ENCODE results near the gene RAB3D. TPM values are rescaled to one million over a fixed set of nuclear protein-coding genes. Genes with fewer than 3 reads are reported as not detected.
"Not testable (repeated sequence)": the region's sequence is repeated elsewhere in the genome, so short reads cannot be mapped to it uniquely, and the experiment has no call there.

The RAB3D gene
- total RNA-seq, 2 donors from 2014 or later, result 33.9 to 81.2 TPM

DNA sequence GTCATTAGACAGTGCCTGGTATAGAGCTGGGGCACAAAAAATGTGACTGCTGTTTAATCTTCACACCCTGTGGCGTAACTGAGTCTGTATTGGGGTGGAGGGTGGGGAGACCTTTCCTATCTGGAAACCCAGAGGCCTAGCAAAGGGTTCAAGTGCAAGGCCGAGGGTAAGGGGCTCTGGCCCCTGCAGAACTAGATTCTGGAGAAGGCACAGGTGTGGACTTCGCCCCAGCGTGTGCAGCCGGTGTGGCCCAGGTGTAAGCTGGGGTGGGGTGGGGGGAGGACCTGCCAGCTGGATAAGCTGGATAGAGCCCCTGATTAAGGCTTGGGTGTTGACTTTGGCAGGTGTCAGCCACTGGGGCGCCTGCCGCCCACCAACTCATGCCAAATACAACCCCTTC is 1.3 kb downstream of the RAB3D start:
- Histone ChIP-seq H3K9me3 (no peaks in the 10 kb centered on the region), H3K36me3 (peaks cover 0 to 17% of the 10 kb centered on the region in 2 donors), H3K4me3 (peak overlapping the region; percentile 75 to 83), H3K27me3 (replicated peaks; ENCODE audit: insufficient read depth) (no peaks in the 10 kb centered on the region), H3K27ac (peak overlapping the region; percentile 87 to 90), H3K4me1 (replicated peaks) (peaks cover 3% of the 10 kb centered on the region)
- intact Hi-C loops (cut with DNase I), result loop anchor here (5.0 kb wide), 1 partner anchor 39 kb away; no protein-coding TSS in a partner anchor
- DNase-seq (ENCODE audit: low spot score), result no peak
- TF ChIP-seq POLR2A (IDR thresholded peaks at IDR 0.05), result no peak
- TF ChIP-seq, protein P1, sequence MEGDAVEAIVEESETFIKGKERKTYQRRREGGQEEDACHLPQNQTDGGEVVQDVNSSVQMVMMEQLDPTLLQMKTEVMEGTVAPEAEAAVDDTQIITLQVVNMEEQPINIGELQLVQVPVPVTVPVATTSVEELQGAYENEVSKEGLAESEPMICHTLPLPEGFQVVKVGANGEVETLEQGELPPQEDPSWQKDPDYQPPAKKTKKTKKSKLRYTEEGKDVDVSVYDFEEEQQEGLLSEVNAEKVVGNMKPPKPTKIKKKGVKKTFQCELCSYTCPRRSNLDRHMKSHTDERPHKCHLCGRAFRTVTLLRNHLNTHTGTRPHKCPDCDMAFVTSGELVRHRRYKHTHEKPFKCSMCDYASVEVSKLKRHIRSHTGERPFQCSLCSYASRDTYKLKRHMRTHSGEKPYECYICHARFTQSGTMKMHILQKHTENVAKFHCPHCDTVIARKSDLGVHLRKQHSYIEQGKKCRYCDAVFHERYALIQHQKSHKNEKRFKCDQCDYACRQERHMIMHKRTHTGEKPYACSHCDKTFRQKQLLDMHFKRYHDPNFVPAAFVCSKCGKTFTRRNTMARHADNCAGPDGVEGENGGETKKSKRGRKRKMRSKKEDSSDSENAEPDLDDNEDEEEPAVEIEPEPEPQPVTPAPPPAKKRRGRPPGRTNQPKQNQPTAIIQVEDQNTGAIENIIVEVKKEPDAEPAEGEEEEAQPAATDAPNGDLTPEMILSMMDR (IDR thresholded peaks at IDR 0.05), result no peak
- no peak for TF ChIP-seq POLR2AphosphoS5 (IDR thresholded peaks at IDR 0.05)
- 62% methylated on average over 7 of the region's 7 CpGs for WGBS

DNA sequence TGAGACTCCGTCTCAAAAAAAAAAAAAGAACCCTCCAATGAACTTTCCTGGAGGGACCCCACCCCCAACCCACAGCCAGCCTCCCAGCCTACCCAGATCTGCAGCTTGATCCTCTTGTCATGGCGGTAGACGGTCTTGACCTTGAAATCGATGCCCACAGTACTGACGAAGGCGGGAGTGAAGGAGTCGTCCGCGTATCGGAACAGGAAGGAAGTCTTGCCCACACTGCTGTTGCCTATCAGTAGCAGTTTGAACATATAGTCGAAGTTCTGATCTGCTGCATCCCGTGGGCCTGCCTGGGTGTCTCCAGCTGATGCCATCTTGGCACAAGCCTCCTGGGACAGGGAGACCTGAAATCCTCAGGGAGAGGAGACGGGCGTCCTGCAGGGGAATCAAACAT is 2.4 kb downstream of the RAB3D start:
- no peak for DNase-seq (ENCODE audit: low spot score)
- intact Hi-C loops (cut with DNase I), result loop anchor here (5.0 kb wide), 1 partner anchor 40 kb away; no protein-coding TSS in a partner anchor

DNA sequence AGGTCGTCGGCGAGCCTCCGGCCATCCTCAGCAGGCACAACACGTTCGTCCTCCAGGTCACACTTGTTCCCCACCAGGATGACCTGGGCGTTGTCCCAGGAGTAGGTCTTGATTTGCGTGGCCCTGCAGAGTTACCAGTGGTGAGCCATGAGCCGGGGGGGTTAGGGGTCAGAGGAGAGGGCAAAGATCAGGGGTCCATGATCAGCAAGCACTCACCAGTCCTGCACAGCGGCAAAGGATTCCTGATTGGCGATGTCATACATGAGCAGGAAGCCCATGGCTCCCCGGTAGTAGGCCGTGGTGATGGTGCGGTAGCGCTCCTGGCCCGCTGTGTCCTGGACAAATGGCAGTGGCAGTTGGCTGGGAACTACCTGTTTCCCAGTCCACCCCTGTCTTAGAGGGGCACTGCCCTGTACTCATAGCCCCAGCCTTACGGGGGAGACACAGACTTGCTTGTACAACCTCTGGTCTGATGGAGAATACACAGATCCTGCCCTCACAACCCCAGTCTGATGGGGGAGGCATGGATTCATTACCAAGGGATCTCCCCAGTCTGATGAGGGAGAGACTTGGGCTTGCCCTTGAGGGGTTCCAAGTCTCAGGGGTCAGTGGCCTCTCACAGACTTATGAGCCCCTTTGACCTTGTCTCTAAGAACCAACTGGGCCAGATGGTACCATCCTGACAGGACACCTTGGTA is 3.9 kb downstream of the RAB3D start:
- Histone ChIP-seq H3K9me3 (no peaks in the 10 kb centered on the region), H3K4me3 (no peak overlapping the region), H3K4me1 (replicated peaks) (peaks cover 3% of the 10 kb centered on the region), H3K36me3 (peaks cover 0 to 26% of the 10 kb centered on the region in 2 donors), H3K27ac (no peak overlapping the region), H3K27me3 (replicated peaks; ENCODE audit: insufficient read depth) (no peaks in the 10 kb centered on the region)
- 96% methylated on average over 17 of the region's 17 CpGs for WGBS
- no peak for DNase-seq (ENCODE audit: low spot score)
- TF ChIP-seq, protein P1 (IDR thresholded peaks at IDR 0.05), result no peak
- no peak for TF ChIP-seq POLR2A (IDR thresholded peaks at IDR 0.05)
- intact Hi-C loops (cut with DNase I), result loop anchor here (5.0 kb wide), 1 partner anchor 42 kb away; no protein-coding TSS in a partner anchor

More for the DNA sequence above, 2.4 kb downstream of the RAB3D start:
- peaks cover 0 to 26% of the 10 kb centered on the region in 2 donors for H3K36me3 ChIP-seq
- H3K4me3 ChIP-seq, result no peak overlapping the region
- H3K4me1 ChIP-seq (replicated peaks), result peaks cover 3% of the 10 kb centered on the region
- no peaks in the 10 kb centered on the region for H3K9me3 ChIP-seq
- H3K27me3 ChIP-seq (replicated peaks; ENCODE audit: insufficient read depth), result no peaks in the 10 kb centered on the region
- WGBS, result 91% methylated on average over 14 of the region's 14 CpGs
- H3K27ac ChIP-seq, result no peak overlapping the region
- no peak for TF ChIP-seq POLR2A (IDR thresholded peaks at IDR 0.05)
- TF ChIP-seq, protein P1 (IDR thresholded peaks at IDR 0.05), result no peak
- TF ChIP-seq POLR2AphosphoS5 (IDR thresholded peaks at IDR 0.05), result no peak

DNA sequence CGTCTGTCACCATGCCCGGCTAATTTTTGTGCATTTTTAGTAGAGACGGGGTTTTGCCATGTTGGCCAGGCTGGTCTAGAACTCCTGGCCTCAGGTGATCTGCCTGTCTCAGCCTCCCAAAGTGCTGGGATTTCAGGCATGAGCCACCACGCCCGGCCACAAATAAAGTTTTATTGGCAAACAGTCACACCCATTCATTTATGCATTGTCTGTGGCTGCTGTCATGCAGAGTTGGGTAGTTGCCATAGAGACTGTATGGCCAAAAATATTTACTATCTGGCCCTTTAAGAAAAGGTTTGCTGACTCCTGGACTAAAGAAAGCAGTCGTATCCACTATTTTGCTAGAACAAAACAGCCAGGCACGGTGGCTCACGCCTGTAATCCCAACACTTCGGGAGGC is 5.6 kb downstream of the RAB3D start:
- intact Hi-C loops (cut with DNase I), result not testable (repeated sequence)
- 78% methylated on average over 9 of the region's 9 CpGs for WGBS
- peaks cover 0 to 26% of the 10 kb centered on the region in 2 donors for H3K36me3 ChIP-seq

DNA sequence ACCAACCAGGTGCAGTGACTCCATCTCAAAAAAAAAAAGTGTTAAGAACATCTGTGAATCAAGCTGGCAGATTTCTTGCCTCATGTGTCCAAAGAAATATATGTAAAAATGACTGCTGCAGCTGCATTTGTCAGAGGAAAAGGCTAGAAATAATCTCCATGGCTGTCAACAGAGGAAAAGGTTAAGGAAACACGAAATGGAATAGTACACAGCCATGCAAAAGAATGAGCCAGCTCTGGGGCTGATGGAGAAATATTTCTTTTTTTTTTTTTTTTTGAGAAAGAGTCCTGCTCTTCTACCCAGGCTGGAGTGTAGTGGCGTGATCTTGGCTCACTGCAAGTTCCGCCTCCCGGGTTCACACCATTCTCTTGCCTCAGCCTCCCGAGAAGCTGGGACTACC is 6.6 kb downstream of the RAB3D start:
- intact Hi-C loops (cut with DNase I), result no loop called here
- Histone ChIP-seq H3K27ac (no peak overlapping the region), H3K27me3 (replicated peaks; ENCODE audit: insufficient read depth) (no peaks in the 10 kb centered on the region), H3K4me1 (replicated peaks) (no peaks in the 10 kb centered on the region), H3K36me3 (peaks cover 0 to 26% of the 10 kb centered on the region in 2 donors), H3K9me3 (no peaks in the 10 kb centered on the region), H3K4me3 (no peak overlapping the region)
- no peak for TF ChIP-seq POLR2AphosphoS5 (IDR thresholded peaks at IDR 0.05)
- TF ChIP-seq POLR2A (IDR thresholded peaks at IDR 0.05), result no peak
- TF ChIP-seq, protein P1 (IDR thresholded peaks at IDR 0.05), result no peak
- DNase-seq (ENCODE audit: low spot score), result no peak
- 97% methylated on average over 5 of the region's 5 CpGs for WGBS

More for the DNA sequence above, 5.6 kb downstream of the RAB3D start:
- not testable (repeated sequence) for H3K4me3 ChIP-seq; H3K4me1 ChIP-seq (replicated peaks); H3K9me3 ChIP-seq; DNase-seq (ENCODE audit: low spot score); H3K27ac ChIP-seq; H3K27me3 ChIP-seq (replicated peaks; ENCODE audit: insufficient read depth)
